GM12878 (cell line): ENCODE measurements around the gene CHP1.

Experiments
- EP300 ChIP-seq, 2 experiments: fragments of 150-350 bp in 1 of 2; IDR thresholded peaks; 2 replicates each; pipeline ENCODE4 v1.6.1; 2011 to 2012; ENCODE audit warnings: low read depth in 2 of 2, low read length in 2 of 2, borderline replicate concordance in 1 of 2, improper control_type of control experiment in 1 of 2, inconsistent platforms in 1 of 2; ENCODE audit not compliant: control insufficient read depth in 1 of 2
- JUND ChIP-seq: IDR thresholded peaks from 2 replicates; pipeline ENCODE4 v1.6.1; 2012; ENCODE audit warnings: low read depth, mild to moderate bottlenecking, low read length, improper control_type of control experiment, moderate library complexity
- PAX5 ChIP-seq: IDR thresholded peaks from 2 replicates; pipeline ENCODE4 v1.6.1; 2011; ENCODE audit warnings: low read depth, low read length, borderline replicate concordance
- POLR2A ChIP-seq: IDR thresholded peaks from 2 replicates; pipeline ENCODE4 v1.6.1; 2011; ENCODE audit warnings: low read depth, mild to moderate bottlenecking, low read length
- ZNF687 ChIP-seq: fragments of 450-650 bp; IDR thresholded peaks from 2 replicates; pipeline ENCODE4 v1.6.1; 2017; ENCODE audit warnings: mild to moderate bottlenecking, moderate library complexity
- TF ChIP-seq, protein P1 (sequence below): fragments of 450-650 bp; formaldehyde crosslinking; IDR thresholded peaks from 2 replicates; pipeline ENCODE4 v1.4.0; 2020; ENCODE audit warnings: mild to moderate bottlenecking, moderate library complexity

- TF ChIP-seq EP300 (IDR thresholded peaks at IDR 0.05; ENCODE audit: borderline replicate concordance in 1 of 2, control insufficient read depth in 1 of 2, low read depth in 2 of 2, low read length in 2 of 2) (no peak), PAX5 (no peak), POLR2A (no peak), ZNF687 (no peak), JUND (no peak)
- TF ChIP-seq, protein P1, sequence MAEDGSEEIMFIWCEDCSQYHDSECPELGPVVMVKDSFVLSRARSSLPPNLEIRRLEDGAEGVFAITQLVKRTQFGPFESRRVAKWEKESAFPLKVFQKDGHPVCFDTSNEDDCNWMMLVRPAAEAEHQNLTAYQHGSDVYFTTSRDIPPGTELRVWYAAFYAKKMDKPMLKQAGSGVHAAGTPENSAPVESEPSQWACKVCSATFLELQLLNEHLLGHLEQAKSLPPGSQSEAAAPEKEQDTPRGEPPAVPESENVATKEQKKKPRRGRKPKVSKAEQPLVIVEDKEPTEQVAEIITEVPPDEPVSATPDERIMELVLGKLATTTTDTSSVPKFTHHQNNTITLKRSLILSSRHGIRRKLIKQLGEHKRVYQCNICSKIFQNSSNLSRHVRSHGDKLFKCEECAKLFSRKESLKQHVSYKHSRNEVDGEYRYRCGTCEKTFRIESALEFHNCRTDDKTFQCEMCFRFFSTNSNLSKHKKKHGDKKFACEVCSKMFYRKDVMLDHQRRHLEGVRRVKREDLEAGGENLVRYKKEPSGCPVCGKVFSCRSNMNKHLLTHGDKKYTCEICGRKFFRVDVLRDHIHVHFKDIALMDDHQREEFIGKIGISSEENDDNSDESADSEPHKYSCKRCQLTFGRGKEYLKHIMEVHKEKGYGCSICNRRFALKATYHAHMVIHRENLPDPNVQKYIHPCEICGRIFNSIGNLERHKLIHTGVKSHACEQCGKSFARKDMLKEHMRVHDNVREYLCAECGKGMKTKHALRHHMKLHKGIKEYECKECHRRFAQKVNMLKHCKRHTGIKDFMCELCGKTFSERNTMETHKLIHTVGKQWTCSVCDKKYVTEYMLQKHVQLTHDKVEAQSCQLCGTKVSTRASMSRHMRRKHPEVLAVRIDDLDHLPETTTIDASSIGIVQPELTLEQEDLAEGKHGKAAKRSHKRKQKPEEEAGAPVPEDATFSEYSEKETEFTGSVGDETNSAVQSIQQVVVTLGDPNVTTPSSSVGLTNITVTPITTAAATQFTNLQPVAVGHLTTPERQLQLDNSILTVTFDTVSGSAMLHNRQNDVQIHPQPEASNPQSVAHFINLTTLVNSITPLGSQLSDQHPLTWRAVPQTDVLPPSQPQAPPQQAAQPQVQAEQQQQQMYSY, result no peak
Observed at GRCh38 chr15:41286665-41287333, 55.7 kb downstream of the CHP1 start.
